HepG2 (cell line): ENCODE data around the gene NPBWR2. TPM values are rescaled to one million over a fixed set of nuclear protein-coding genes. Genes with fewer than 3 reads are reported as not detected.

ENCODE experiments used
- KDM1A ChIP-seq: IDR thresholded peaks from 2 replicates; pipeline ENCODE4 v1.6.1; 2016; ENCODE audit warnings: missing compliant biosample characterization
- KDM5B ChIP-seq: sonication (generic); formaldehyde crosslinking; IDR thresholded peaks from 2 replicates; pipeline ENCODE4 v1.4.0; 2020; ENCODE audit warnings: missing genetic modification reagents, mild to moderate bottlenecking, borderline replicate concordance
- KDM6A ChIP-seq: IDR thresholded peaks from 2 replicates; pipeline ENCODE4 v1.6.1; 2016; ENCODE audit warnings: low read depth
- MIER2 ChIP-seq: IDR thresholded peaks from 2 replicates; pipeline ENCODE4 v1.6.1; 2016; ENCODE audit warnings: missing biosample characterization, missing genetic modification reagents
- MTF1 ChIP-seq: sonication (generic); formaldehyde crosslinking; IDR thresholded peaks from 2 replicates; pipeline ENCODE4 v1.5.0; 2020; ENCODE audit warnings: missing genetic modification reagents
- NFRKB ChIP-seq: fragments of 450-650 bp; IDR thresholded peaks from 2 replicates; pipeline ENCODE4 v1.6.1; 2017
- PAWR ChIP-seq: sonication (generic); formaldehyde crosslinking; IDR thresholded peaks from 2 replicates; pipeline ENCODE4 v1.4.0; 2020; ENCODE audit warnings: missing genetic modification reagents, mild to moderate bottlenecking, borderline replicate concordance
- RAD21 ChIP-seq: fragments of 450-650 bp; formaldehyde crosslinking; IDR thresholded peaks from 2 replicates; pipeline ENCODE4 v1.5.0; 2020; ENCODE audit warnings: mild to moderate bottlenecking
- REXO4 ChIP-seq: sonication (generic); formaldehyde crosslinking; IDR thresholded peaks from 2 replicates; pipeline ENCODE4 v1.8.0; 2022; ENCODE audit warnings: missing genetic modification reagents, mild to moderate bottlenecking, borderline replicate concordance
- RFXAP ChIP-seq: sonication (generic); formaldehyde crosslinking; IDR thresholded peaks from 2 replicates; pipeline ENCODE4 v1.4.0; 2020; ENCODE audit warnings: missing genetic modification reagents, borderline replicate concordance
- SP1 ChIP-seq, 2 experiments: fragments of 450-650 bp in 1 of 2; sonication (generic) in 1 of 2; formaldehyde crosslinking in 1 of 2; IDR thresholded peaks; 2 replicates each; pipeline versions ENCODE4 v1.4.0 to v1.6.1; 2016 to 2020; ENCODE audit warnings: missing genetic modification reagents in 1 of 2
- ZMAT3 ChIP-seq: sonication (generic); formaldehyde crosslinking; conservative IDR thresholded peaks from 2 replicates; pipeline ENCODE4 v1.7.0; 2021; ENCODE audit warnings: missing genetic modification reagents
- ZNF234 ChIP-seq: sonication (generic); formaldehyde crosslinking; conservative IDR thresholded peaks from 2 replicates; pipeline ENCODE4 v1.5.1; 2020; ENCODE audit warnings: mild to moderate bottlenecking, missing genetic modification reagents
- ZNF326 ChIP-seq: sonication (generic); formaldehyde crosslinking; IDR thresholded peaks from 2 replicates; pipeline ENCODE4 v1.4.0; 2020; ENCODE audit warnings: missing genetic modification reagents, borderline replicate concordance
- ZNF383 ChIP-seq: sonication (generic); formaldehyde crosslinking; IDR thresholded peaks from 2 replicates; pipeline ENCODE4 v1.4.0; 2020; ENCODE audit warnings: missing genetic modification reagents, mild to moderate bottlenecking, borderline replicate concordance
- ZNF446 ChIP-seq: sonication (generic); formaldehyde crosslinking; IDR thresholded peaks from 2 replicates; pipeline ENCODE4 v1.5.0; 2020; ENCODE audit warnings: mild to moderate bottlenecking, missing genetic modification reagents
- ZNF570 ChIP-seq: sonication (generic); formaldehyde crosslinking; IDR thresholded peaks from 2 replicates; pipeline ENCODE4 v1.4.0; 2020; ENCODE audit warnings: mild to moderate bottlenecking, missing genetic modification reagents, borderline replicate concordance
- ZNF614 ChIP-seq: IDR thresholded peaks from 2 replicates; pipeline ENCODE4 v1.6.1; 2018; ENCODE audit warnings: missing biosample characterization, missing genetic modification reagents, inconsistent platforms, borderline replicate concordance
- ZSCAN31 ChIP-seq: sonication (generic); formaldehyde crosslinking; IDR thresholded peaks from 2 replicates; pipeline ENCODE4 v1.5.0; 2020; ENCODE audit warnings: low read depth, mild to moderate bottlenecking, missing genetic modification reagents
- polyA plus RNA-seq, 8 experiments: library from polyadenylated mRNA; depleted of rRNA in 3 of 8; stranded (reverse) in 7 of 8; unstranded in 1 of 8; fragments of >200 nt; fragmentation: Illumina TruSeq in 4 of 8; extraction: Trizol in 4 of 8; gene quantifications; 2 replicates each; pipeline versions ENCODE4 v1.2.1 to v1.2.3, GENCODE V29; 2011 to 2016; ENCODE audit warnings: low read depth in 4 of 8, missing spikeins in 1 of 8, mixed read lengths in 1 of 8; ENCODE audit not compliant: insufficient read depth in 1 of 8
- total RNA-seq, 5 experiments: library from RNA; depleted of rRNA; stranded (reverse); fragments of >200 nt; fragmentation: Illumina TruSeq; extraction: Trizol; gene quantifications; 2 replicates each; pipeline ENCODE4 v1.2.3, GENCODE V29; 2016; ENCODE audit warnings: low read depth in 1 of 5
- TF ChIP-seq, protein P1 (sequence below): sonication (generic); formaldehyde crosslinking; IDR thresholded peaks from 2 replicates; pipeline ENCODE4 v1.4.0; 2020; ENCODE audit warnings: mild to moderate bottlenecking, missing genetic modification reagents
- TF ChIP-seq, protein P2 (sequence below): sonication (generic); formaldehyde crosslinking; IDR thresholded peaks from 2 replicates; pipeline ENCODE4 v1.5.0; 2020; ENCODE audit warnings: mild to moderate bottlenecking, missing genetic modification reagents
- TF ChIP-seq, protein P3 (sequence below): sonication (generic); formaldehyde crosslinking; IDR thresholded peaks from 2 replicates; pipeline ENCODE4 v1.8.0; 2022; ENCODE audit warnings: mild to moderate bottlenecking, missing genetic modification reagents
- TF ChIP-seq, protein P4 (sequence below): sonication (generic); formaldehyde crosslinking; IDR thresholded peaks from 2 replicates; pipeline ENCODE4 v1.5.0; 2020; ENCODE audit warnings: mild to moderate bottlenecking, missing genetic modification reagents
- TF ChIP-seq, protein P5 (sequence below): sonication (generic); formaldehyde crosslinking; IDR thresholded peaks from 2 replicates; pipeline ENCODE4 v1.4.0; 2020; ENCODE audit warnings: mild to moderate bottlenecking, low read depth, missing genetic modification reagents

The NPBWR2 gene
- total and polyA plus RNA-seq, 2 of the 13 experiments (the other 11 are each of a cell fraction or from before 2014, with no cell fraction given) = not detected

DNA sequence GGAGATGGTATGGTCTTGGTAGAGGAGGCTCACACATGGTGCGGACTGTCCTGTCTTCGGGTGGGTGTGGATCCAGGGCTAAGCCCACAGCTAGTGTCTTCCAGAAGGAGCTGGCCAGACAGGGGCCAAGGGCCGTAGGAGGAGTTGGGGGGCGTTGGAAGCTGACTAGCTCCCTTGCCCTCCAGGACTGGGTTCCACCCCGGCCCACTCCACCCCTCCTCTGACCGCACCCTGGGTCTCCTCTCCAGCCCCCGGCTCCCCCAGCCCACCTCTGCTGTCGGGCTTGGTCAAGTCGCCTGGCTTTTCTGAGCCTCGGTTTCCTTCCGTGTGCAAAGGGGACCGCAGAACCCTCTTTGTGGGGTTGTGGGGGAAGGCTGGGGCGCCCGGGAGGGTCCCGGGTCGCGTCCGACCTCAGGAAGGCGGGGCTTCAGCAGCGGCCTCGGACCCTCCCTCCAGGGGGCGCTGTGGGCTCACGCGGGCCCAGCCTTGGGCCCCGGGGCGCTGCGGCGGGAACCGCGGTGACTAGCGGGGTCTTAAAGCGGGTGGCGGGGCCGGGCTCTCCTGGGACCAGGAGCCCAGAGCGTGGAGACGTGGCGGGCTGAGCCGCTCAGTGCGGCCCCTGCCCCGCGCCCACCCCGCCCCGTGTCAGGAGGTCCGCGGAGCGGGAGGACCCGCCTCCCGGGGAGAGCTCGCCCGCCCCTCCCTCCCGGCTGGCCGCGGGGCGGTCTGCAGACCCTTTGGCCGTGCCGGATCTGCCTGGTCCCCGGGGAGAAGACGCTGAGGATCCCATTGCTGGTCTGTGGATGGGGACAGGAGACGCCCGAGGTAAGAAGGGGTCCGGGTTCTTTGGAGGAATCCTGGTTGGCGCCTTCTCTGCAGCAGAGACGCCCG is 5.4 kb downstream of the NPBWR2 start (continued):
- TF ChIP-seq REXO4 (CRISPR knock-in tag) (no peak), MIER2 (CRISPR knock-in tag) (no peak; the same call in 1 of the 2 replicates), ZNF446 (no peak), ZNF383 (CRISPR knock-in tag) (no peak), RFXAP (no peak), NFRKB (no peak), PAWR (CRISPR knock-in tag) (no peak), ZNF614 (no peak), ZNF234 (CRISPR knock-in tag) (no peak), KDM5B (CRISPR knock-in tag) (peak; percentile 39; the same call in 1 of the 2 replicates), ZMAT3 (no peak), RAD21 (CRISPR knock-in tag) (peak; percentile 91), KDM6A (CRISPR knock-in tag) (no peak), MTF1 (CRISPR knock-in tag) (no peak), SP1 (IDR thresholded peaks at IDR 0.05) (no peak), SP1 (CRISPR knock-in tag; IDR thresholded peaks at IDR 0.05) (peak; percentile 50; the same call in 1 of the 2 replicates), KDM1A (no peak), ZSCAN31 (CRISPR knock-in tag) (no peak), ZNF570 (CRISPR knock-in tag) (no peak), ZNF326 (CRISPR knock-in tag) (no peak)
- TF ChIP-seq, protein P1, sequence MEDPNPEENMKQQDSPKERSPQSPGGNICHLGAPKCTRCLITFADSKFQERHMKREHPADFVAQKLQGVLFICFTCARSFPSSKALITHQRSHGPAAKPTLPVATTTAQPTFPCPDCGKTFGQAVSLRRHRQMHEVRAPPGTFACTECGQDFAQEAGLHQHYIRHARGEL (CRISPR knock-in tag) = no peak
- TF ChIP-seq, protein P2, sequence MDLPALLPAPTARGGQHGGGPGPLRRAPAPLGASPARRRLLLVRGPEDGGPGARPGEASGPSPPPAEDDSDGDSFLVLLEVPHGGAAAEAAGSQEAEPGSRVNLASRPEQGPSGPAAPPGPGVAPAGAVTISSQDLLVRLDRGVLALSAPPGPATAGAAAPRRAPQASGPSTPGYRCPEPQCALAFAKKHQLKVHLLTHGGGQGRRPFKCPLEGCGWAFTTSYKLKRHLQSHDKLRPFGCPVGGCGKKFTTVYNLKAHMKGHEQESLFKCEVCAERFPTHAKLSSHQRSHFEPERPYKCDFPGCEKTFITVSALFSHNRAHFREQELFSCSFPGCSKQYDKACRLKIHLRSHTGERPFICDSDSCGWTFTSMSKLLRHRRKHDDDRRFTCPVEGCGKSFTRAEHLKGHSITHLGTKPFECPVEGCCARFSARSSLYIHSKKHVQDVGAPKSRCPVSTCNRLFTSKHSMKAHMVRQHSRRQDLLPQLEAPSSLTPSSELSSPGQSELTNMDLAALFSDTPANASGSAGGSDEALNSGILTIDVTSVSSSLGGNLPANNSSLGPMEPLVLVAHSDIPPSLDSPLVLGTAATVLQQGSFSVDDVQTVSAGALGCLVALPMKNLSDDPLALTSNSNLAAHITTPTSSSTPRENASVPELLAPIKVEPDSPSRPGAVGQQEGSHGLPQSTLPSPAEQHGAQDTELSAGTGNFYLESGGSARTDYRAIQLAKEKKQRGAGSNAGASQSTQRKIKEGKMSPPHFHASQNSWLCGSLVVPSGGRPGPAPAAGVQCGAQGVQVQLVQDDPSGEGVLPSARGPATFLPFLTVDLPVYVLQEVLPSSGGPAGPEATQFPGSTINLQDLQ (CRISPR knock-in tag) = 0 out of 2 replicates have a peak, but pooled peaks have one; percentile 66
- TF ChIP-seq, protein P3, sequence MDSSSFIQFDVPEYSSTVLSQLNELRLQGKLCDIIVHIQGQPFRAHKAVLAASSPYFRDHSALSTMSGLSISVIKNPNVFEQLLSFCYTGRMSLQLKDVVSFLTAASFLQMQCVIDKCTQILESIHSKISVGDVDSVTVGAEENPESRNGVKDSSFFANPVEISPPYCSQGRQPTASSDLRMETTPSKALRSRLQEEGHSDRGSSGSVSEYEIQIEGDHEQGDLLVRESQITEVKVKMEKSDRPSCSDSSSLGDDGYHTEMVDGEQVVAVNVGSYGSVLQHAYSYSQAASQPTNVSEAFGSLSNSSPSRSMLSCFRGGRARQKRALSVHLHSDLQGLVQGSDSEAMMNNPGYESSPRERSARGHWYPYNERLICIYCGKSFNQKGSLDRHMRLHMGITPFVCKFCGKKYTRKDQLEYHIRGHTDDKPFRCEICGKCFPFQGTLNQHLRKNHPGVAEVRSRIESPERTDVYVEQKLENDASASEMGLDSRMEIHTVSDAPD (CRISPR knock-in tag) = no peak
- TF ChIP-seq, protein P4, sequence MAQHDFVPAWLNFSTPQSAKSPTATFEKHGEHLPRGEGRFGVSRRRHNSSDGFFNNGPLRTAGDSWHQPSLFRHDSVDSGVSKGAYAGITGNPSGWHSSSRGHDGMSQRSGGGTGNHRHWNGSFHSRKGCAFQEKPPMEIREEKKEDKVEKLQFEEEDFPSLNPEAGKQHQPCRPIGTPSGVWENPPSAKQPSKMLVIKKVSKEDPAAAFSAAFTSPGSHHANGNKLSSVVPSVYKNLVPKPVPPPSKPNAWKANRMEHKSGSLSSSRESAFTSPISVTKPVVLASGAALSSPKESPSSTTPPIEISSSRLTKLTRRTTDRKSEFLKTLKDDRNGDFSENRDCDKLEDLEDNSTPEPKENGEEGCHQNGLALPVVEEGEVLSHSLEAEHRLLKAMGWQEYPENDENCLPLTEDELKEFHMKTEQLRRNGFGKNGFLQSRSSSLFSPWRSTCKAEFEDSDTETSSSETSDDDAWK (CRISPR knock-in tag) = no peak
- TF ChIP-seq, protein P5, sequence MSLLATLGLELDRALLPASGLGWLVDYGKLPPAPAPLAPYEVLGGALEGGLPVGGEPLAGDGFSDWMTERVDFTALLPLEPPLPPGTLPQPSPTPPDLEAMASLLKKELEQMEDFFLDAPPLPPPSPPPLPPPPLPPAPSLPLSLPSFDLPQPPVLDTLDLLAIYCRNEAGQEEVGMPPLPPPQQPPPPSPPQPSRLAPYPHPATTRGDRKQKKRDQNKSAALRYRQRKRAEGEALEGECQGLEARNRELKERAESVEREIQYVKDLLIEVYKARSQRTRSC (CRISPR knock-in tag) = no peak
